ENCODE data around the gene RFWD3. TPM values are rescaled to one million over a fixed set of nuclear protein-coding genes. Genes with fewer than 3 reads are reported as not detected.
"Not testable (repeated sequence)": the region's sequence is repeated elsewhere in the genome, so short reads cannot be mapped to it uniquely, and the experiment has no call there.

Gene RFWD3
- total RNA-seq, 1 donor from 2014 or later = 72.8 TPM

GRCh38 chr16:74679983-74680382 lies 13.3 kb upstream of the RFWD3 start:
- H3K9me3 Mint-ChIP-seq = no peaks in the 10 kb centered on the region
- H3K4me3 Mint-ChIP-seq = peak overlapping the region; percentile 10
- DNase-seq (ENCODE audit: low read depth, low spot score) = no peak
- peaks cover 4% of the 10 kb centered on the region for H3K27me3 Mint-ChIP-seq (ENCODE audit: low read depth)
- H3K36me3 Mint-ChIP-seq (ENCODE audit: low read depth) = no peaks in the 10 kb centered on the region
- H3K4me1 Mint-ChIP-seq = peaks cover 15% of the 10 kb centered on the region
- no peak overlapping the region for H3K27ac Mint-ChIP-seq (ENCODE audit: unreplicated experiment)
- no peak for TF ChIP-seq CTCF (conservative IDR thresholded peaks at IDR 0.05)

- no peak for TF ChIP-seq CTCF (conservative IDR thresholded peaks at IDR 0.05)
- Mint-ChIP-seq H3K4me3 (no peak overlapping the region), H3K27ac (ENCODE audit: unreplicated experiment) (no peak overlapping the region), H3K4me1 (peaks cover 15% of the 10 kb centered on the region), H3K36me3 (ENCODE audit: low read depth) (no peaks in the 10 kb centered on the region), H3K9me3 (no peaks in the 10 kb centered on the region), H3K27me3 (ENCODE audit: low read depth) (peaks cover 6% of the 10 kb centered on the region)
- no peak for DNase-seq (ENCODE audit: low read depth, low spot score)
Observed at GRCh38 chr16:74677868-74678267, 11.2 kb upstream of the RFWD3 start.

DNA sequence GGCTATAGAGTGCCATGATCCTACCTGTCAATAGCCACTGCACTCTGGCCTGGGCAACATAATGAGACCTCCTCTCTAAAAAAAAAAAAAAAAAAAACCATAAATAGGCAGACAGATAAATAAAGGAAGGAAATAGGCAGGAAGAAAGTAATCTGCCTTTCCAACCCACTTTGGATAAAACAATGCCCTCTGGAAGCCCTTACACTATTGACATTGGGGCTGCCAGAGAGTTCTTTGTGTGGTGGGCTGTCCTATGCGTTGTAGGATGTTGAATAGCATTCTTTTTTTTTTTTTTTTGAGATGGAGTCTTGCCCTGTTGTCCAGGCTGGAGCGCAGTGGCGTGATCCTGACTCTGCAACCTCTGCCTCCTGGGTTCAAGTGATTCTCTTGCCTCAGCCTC lies 7.2 kb upstream of the RFWD3 start:
- TF ChIP-seq CTCF (conservative IDR thresholded peaks at IDR 0.05) = no peak
- Mint-ChIP-seq H3K4me1 (peaks cover 6% of the 10 kb centered on the region), H3K9me3 (peaks cover 7% of the 10 kb centered on the region)

GRCh38 chr16:74668877-74669276 lies 2.2 kb upstream of the RFWD3 start:
- DNase-seq (ENCODE audit: low read depth, low spot score); H3K4me3 Mint-ChIP-seq; H3K27ac Mint-ChIP-seq (ENCODE audit: unreplicated experiment): not testable (repeated sequence)
- Mint-ChIP-seq H3K4me1 (peaks cover 21% of the 10 kb centered on the region), H3K27me3 (ENCODE audit: low read depth) (peaks cover 15% of the 10 kb centered on the region), H3K9me3 (peaks cover 20% of the 10 kb centered on the region), H3K36me3 (ENCODE audit: low read depth) (peaks cover 27% of the 10 kb centered on the region)

More for the DNA sequence above, 7.2 kb upstream of the RFWD3 start:
- Mint-ChIP-seq H3K27me3 (ENCODE audit: low read depth) (peaks cover 19% of the 10 kb centered on the region), H3K4me3 (no peak overlapping the region), H3K36me3 (ENCODE audit: low read depth) (peaks cover 7% of the 10 kb centered on the region), H3K27ac (ENCODE audit: unreplicated experiment) (no peak overlapping the region)
- DNase-seq (ENCODE audit: low read depth, low spot score) = no peak

DNA sequence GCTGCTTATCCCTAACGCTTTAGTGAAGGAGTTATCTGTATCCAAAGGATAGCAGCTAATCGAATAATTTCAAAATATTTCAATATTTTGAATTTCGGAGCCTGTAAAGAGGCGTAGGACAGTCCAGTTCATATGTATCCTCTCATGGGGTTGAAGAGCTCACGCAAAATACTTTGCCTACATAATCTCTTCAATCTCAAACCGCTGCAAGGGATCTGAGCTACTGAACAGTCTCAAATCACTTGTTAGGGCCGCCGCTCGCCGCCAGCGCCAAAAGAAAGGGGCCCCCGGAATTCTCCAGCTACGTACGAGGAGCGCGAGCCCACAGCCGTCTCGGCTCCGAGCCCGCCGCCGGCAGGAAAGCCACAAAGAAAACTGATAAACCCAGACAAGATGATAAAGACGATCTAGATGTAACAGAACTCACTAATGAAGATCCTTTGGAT lies 601 bp upstream of the RFWD3 start:
- no peak for TF ChIP-seq CTCF (conservative IDR thresholded peaks at IDR 0.05)
- peaks cover 21% of the 10 kb centered on the region for H3K4me1 Mint-ChIP-seq
- peak overlapping the region; percentile 96 for H3K4me3 Mint-ChIP-seq
- peak; percentile 23 for DNase-seq (ENCODE audit: low read depth, low spot score)
- peaks cover 36% of the 10 kb centered on the region for H3K36me3 Mint-ChIP-seq (ENCODE audit: low read depth)
- H3K9me3 Mint-ChIP-seq = peaks cover 20% of the 10 kb centered on the region
- H3K27me3 Mint-ChIP-seq (ENCODE audit: low read depth) = peaks cover 7% of the 10 kb centered on the region
- peak overlapping the region; percentile 95 for H3K27ac Mint-ChIP-seq (ENCODE audit: unreplicated experiment)

DNA sequence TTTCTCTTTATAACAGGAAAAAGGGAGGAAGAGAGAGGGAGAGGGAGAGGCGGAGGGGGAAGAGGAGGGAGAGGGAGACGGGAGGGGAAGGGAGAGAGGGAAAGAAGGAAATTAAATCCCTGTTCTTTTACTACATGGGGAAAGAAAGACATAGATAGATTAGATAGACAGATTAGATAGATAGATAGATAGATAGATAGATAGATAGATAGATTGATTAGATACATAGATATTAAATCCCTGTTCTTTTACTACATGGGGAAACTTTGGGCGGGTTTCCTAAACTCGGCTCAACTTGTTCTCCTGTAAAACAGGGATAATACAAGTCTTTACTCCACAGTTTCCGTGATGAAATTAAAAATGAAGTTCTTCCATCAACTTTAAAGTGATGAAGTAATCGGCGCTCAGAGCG lies 661 bp downstream of the RFWD3 start:
- Mint-ChIP-seq H3K4me3 (peak overlapping the region; percentile 82), H3K9me3 (peaks cover 20% of the 10 kb centered on the region), H3K27me3 (ENCODE audit: low read depth) (no peaks in the 10 kb centered on the region), H3K27ac (ENCODE audit: unreplicated experiment) (no peak overlapping the region), H3K4me1 (peaks cover 23% of the 10 kb centered on the region), H3K36me3 (ENCODE audit: low read depth) (peaks cover 41% of the 10 kb centered on the region)
- no peak for TF ChIP-seq CTCF (conservative IDR thresholded peaks at IDR 0.05)
- no peak for DNase-seq (ENCODE audit: low read depth, low spot score)
